WTC11 (cell line): ENCODE results near the gene FUT7.

Experiments
- CTCF ChIP-seq: fragments of 200-600 bp; IDR thresholded peaks from 2 replicates; pipeline ENCODE4 v1.8.0; 2022; ENCODE audit warnings: antibody characterized with exemption
- MLX ChIP-seq: sonication (generic); formaldehyde crosslinking; IDR thresholded peaks from 2 replicates; pipeline ENCODE4 v1.8.1; 2023; ENCODE audit warnings: mild to moderate bottlenecking, missing genetic modification reagents, moderate library complexity
- NFYB ChIP-seq: sonication (generic); formaldehyde crosslinking; conservative IDR thresholded peaks from 2 replicates; pipeline ENCODE4 v1.8.0; 2022; ENCODE audit warnings: low read depth, missing genetic modification reagents
- NR2C2 ChIP-seq: sonication (generic); formaldehyde crosslinking; IDR thresholded peaks from 2 replicates; pipeline ENCODE4 v1.8.0; 2022; ENCODE audit warnings: mild to moderate bottlenecking, missing genetic modification reagents
- ZNF121 ChIP-seq: sonication (generic); formaldehyde crosslinking; IDR thresholded peaks from 2 replicates; pipeline ENCODE4 v1.8.0; 2023; ENCODE audit warnings: missing genetic modification reagents
- ZNF138 ChIP-seq: sonication (generic); formaldehyde crosslinking; conservative IDR thresholded peaks from 2 replicates; pipeline ENCODE4 v1.8.1; 2022; ENCODE audit warnings: mild to moderate bottlenecking, moderate library complexity, missing genetic modification reagents
- ZNF263 ChIP-seq: sonication (generic); formaldehyde crosslinking; IDR thresholded peaks from 2 replicates; pipeline ENCODE4 v1.8.1; 2022; ENCODE audit warnings: low read depth, mild to moderate bottlenecking, moderate library complexity, missing genetic modification reagents

GRCh38 chr9:137035937-137036336 lies 4.0 kb upstream of the FUT7 start:
- TF ChIP-seq CTCF (no peak), NFYB (no peak), ZNF263 (no peak), ZNF138 (CRISPR knock-in tag) (no peak), MLX (CRISPR knock-in tag) (no peak), NR2C2 (CRISPR knock-in tag) (no peak), ZNF121 (CRISPR knock-in tag) (no peak)
